SK-MEL-5 (cell line): ENCODE data around the gene APOC1. TPM values are rescaled to one million over a fixed set of nuclear protein-coding genes. Genes with fewer than 3 reads are reported as not detected.

Source experiments
- DNase-seq: peaks from one replicate; pipeline ENCODE4 v3.0.0-alpha.2; 2016; ENCODE audit warnings: low read depth, low spot score
- in situ Hi-C: cut with HindIII; loops from 2 replicates; pipeline ENCODE4 v1.10.0; 2016; ENCODE audit warnings: low sequenced_read_pairs, high pct_unique_total_duplicates, low pct_unique_long_range_greater_than_20kb
- total RNA-seq: library from RNA; depleted of rRNA; stranded (reverse); fragments of >200 nt; shearing (Covaris generic); gene quantifications from 2 replicates; pipeline ENCODE4 v1.2.3, GENCODE V29; 2014

The APOC1 gene
- total RNA-seq, 1 experiment from 2014 or later = 34.2 TPM

DNA sequence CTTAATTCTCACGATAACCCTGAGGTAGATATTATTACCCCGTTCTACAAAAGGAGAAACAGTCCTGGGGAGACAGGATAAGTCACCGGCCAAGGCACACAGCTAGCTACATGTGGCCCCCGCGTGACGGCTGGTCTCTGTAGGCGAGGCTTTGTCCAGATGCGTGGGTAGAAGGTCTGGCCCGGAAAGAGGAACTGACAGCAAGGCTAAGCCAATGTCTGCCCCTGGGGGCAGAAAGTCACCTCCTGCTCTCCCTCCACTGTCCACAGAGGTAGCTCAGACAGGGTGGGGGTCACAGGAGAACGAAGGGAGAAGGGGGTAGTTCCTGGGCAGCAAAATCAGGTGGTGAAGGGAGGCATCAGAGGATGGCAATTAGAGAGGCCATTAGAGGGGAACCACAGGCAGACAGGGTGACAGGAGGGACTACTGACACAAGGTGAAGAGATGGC, 29.4 kb downstream of the APOC1 start:
- in situ Hi-C loops = no loop called here
- peak; percentile 65 for DNase-seq

- in situ Hi-C loops = no loop called here
- no peak for DNase-seq
Measured at GRCh38 chr19:44947041-44947581, 32.7 kb downstream of the APOC1 start.

DNA sequence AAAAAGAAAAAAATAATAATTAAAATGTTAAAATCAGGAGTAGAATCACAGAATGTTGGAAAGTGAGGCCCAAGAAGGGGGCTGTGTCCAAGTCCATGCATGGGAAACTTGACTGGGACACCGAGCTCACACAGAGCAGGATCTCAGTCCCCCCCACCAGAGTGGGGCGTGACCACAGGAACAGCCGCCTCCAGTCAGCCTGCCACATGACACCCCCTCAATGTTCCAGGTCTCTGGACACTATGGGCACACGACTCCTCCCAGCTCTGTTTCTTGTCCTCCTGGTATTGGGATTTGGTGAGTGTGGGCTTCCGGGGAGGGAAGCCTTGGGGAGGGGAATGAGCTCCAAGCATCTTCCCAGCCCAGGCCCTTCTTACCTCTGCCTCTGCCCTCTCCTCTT, 33.8 kb downstream of the APOC1 start:
- no peak for DNase-seq
- in situ Hi-C loops = no loop called here

DNA sequence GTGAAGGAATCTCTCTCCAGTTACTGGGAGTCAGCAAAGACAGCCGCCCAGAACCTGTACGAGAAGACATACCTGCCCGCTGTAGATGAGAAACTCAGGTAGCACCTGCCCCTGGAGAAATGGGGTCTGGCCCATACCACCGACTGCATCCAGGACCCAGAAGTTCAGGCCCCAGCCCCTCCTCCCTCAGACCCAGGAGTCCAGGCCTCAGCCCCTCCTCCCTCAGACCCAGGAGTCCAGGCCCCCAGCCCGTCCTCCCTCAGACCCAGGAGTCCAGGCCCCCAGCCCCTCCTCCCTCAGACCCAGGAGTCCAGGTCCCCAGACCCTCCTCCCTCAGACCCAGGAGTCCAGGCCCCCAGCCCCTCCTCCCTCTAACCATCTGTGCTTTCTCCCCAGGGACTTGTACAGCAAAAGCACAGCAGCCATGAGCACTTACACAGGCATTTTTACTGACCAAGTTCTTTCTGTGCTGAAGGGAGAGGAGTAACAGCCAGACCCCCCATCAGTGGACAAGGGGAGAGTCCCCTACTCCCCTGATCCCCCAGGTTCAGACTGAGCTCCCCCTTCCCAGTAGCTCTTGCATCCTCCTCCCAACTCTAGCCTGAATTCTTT, 34.5 kb downstream of the APOC1 start:
- in situ Hi-C loops = no loop called here
- DNase-seq = no peak

GRCh38 chr19:44949550-44949949, 35.1 kb downstream of the APOC1 start:
- in situ Hi-C loops = no loop called here

DNA sequence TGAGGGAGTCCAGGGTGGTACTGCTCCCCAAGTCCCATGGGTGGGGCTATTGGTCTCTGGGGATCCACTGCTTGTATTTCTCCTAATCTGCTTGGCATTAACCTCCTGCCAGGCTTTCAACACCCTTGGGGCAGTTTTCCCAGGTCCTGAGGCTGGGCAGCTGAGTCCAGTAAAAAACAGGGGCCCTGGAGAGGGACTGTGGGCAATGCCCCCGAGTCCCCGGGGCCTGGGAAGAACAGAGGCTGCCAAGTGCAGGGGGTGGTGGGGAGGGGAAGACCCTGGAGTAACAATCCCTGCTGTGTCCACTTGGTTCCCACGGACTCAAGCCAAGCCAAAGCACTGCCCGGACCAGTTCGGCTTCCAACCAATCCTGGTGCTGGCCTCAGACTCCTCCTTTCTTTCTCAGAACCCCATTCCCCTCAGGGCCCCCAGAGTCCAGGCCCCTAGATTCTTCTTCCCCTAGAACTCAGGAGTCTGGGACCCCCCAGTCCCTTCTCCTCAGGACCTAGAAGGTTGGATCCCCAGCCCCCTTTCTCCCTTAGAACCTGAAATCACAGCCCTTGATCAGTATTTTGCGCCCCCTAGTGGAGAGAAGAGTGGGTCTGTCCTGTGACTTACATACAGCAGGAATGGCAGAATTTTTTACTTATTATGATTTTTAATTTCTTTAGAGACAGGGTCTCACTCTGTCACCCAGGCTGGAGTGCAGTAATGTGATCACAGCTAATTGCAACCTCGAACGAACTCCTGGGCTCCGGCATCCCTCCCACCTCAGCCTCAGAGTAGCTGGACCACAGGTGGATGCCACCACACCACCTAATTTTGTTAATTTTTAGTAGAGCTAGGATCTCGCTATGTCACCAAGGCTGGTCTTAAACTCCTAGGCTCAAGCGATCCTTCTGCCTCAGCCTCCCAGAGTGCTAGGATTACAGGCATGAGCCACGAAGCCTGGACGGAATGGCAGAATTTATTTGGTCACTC, 37.1 kb downstream of the APOC1 start:
- in situ Hi-C loops = no loop called here

More at GRCh38 chr19:44949550-44949949, 35.1 kb downstream of the APOC1 start:
- no peak for DNase-seq

DNA sequence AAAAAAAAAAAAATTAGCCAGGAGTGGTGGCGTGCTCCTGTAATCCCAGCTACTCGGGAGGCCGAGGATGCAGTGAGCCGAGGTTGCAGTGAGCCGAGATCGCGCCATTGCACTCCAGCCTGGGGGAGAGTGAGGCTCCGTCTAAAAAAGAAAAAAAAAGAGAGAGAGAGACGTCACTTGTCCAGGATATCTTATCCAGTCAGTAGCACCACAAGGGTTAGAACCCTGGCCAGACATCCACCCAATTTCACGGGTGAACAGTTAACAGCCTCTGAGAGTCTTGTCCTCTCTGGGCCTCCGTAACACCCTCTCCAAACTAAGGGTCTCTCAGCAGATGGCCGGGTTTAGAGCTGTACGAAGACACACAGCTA, 39.9 kb downstream of the APOC1 start:
- DNase-seq = no peak
- in situ Hi-C loops = no loop called here

More for the DNA sequence above, 37.1 kb downstream of the APOC1 start:
- peak; percentile 83 for DNase-seq

DNA sequence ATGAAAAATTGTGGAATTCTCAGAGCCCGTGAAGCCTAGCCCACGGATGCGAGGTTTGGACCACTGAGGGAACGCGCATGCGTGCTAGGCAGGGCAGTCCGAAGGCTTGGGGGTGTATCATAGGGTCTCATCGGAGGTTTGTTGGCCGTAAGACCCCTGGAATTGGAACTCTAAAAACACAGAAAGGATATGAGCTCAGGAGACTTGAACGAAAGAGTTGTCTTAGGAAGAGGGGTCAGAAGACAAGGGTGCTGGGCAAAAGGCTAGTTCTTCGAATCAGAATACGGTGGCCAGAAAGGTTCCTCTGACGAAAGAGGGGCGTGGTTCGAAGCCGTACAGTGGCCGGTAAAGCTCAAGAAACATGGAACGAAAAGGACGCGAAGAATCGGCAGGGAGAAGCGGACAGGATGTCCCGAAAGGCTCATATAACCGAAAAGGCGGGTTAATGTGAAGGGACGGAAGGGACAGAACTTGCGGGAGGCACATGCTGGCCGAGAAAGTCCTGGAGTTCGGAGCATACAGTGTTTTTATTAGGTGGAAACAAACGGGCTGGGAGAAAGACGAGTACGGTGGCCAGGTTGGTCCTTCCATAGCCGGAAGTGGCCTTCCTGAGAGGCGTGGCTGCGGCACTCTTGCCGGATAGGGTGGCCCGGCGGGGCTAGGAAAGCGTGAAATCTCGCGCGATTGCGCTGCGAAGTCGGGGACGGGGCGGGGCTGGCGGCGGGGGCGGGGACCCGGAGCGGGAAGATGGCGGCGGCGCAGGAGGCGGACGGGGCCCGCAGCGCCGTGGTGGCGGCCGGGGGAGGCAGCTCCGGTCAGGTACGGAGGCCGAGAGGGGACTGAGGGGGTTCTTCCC, 40.5 kb downstream of the APOC1 start, which contains the start of gene CLPTM1:
Gene CLPTM1 (plus strand): TSS at position 732 of the 856 bp plus-strand sequence. CDS start 16 bp downstream, at position 748.
- in situ Hi-C loops = no loop called here
- DNase-seq = peak; percentile 95

GRCh38 chr19:44955505-44956439, 41.4 kb downstream of the APOC1 start:
- no peak for DNase-seq
- in situ Hi-C loops = no loop called here

DNA sequence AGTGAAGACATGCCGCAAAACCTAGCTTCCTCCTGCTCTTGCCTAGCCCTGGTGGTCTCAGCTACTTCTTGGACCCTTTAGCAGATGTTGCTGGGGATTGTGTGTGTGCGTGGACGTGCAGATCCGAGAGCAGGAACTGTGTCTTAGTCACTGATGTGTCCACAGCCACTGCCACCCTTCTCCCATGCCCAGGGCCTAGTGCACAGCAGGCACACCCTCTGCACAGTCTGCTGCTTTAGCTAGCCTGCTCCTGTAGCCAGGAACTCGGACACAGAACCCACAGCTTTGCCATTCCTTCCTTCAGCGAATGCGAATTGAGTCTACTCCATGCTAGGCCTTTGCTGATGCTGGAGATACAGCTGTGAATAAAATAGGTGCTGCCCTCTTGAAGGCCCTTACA, 43.1 kb downstream of the APOC1 start:
- DNase-seq = no peak
- in situ Hi-C loops = no loop called here

DNA sequence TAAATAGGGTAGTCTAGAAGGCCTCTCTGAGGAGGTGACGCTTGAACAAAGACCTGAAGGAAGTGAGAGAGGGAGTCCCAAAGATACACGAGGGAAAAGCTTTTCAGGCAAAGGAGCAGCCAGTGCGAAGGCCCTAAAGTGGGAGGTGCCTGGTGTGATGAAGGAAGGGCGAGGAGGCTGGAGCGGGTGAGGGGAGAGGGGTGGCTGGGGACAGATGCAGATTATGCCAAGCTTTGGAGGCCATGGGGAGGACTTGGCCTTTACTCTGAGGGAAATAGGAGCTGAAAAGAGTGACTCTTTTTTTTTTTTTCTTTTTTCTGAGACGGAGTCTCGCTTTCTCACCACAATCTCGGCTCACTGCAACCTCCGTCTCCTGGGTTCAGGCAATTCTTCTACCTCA, 43.7 kb downstream of the APOC1 start:
- in situ Hi-C loops = no loop called here
- no peak for DNase-seq

- no peak for DNase-seq
- in situ Hi-C loops = no loop called here
Measured at GRCh38 chr19:44959691-44960090, 45.3 kb downstream of the APOC1 start.

DNA sequence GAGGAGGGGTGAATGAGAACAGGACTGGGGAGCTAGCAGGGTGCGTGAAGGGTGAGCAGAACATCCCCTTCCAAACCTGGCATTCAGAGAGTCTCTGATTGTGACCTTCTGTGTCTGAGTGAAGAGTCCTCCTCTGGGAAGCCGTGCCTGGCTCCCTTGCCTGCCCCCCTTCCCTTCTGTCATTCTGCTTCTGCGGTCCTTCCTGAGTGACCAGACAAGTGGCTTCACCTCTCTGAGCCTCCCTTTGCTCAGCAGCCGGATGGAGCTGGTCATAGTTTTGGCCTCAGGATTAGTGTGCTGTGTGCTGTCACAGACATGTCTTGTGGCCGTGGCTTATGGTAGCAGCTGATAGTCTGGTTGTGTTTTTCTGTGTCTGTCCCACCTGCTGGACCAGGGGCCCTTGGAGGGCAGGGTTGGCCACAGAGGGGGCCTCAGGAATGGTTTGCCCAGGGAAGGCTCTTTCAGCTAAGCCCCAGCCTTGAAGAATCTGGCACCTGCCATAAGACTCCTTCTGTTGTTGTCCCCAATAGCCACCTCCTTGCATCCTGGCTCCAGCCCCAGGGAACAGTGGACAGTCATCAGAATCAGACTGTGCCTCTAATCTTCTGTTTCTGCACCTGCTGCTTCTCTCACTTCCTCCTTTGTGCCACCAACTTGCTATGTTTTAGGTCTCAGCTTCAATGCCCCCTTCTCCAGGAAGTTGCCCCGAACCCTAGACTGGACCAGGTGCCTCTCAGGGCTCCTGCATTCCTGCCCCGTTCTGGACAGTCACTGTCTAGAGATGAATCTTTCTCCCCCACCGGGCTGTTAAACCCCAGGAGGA, 46.7 kb downstream of the APOC1 start:
- no peak for DNase-seq
- in situ Hi-C loops = no loop called here

DNA sequence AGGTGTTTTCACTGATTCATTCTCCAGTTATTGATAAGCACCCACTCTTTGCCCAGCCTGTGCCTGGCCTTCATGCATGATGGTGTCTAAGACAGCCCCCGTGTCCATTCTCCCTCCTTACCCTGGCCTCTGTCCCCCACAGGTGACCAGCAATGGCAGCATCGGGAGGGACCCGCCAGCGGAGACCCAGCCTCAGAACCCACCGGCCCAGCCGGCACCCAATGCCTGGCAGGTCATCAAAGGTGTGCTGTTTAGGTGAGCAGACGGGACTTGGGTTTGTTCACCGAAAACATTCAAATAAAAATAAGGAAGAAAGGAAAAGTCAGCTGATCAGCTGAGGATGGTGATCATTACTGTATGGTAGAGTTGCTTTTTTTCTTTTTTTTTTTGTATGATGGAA, 47.4 kb downstream of the APOC1 start:
- DNase-seq = no peak
- in situ Hi-C loops = no loop called here

DNA sequence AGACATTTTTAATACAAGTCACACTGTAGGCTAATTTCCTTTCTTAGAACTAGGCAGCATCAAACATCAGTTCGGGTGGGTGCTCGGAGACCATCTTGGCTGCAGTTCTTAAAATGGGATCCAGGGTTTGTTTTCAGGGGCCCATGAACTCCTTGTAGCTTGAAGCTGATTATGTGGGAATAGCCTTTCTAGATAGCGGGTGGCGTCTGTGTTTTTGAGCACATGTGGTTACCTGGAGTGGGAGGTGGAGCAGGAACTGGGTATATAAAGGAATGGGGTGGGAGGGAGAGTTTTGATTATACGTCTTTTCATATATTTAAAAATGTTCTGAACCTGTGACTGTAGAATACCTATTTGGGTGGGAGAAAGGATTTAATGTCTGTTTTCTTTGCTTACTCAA, 53.7 kb downstream of the APOC1 start:
- in situ Hi-C loops = no loop called here
- DNase-seq = no peak

GRCh38 chr19:44968670-44969069, 54.3 kb downstream of the APOC1 start:
- DNase-seq = no peak
- in situ Hi-C loops = no loop called here
